B cell (primary cell): ENCODE measurements around the gene MAP4K4. TPM values are rescaled to one million over a fixed set of nuclear protein-coding genes. Genes with fewer than 3 reads are reported as not detected.

Experiments
- ATAC-seq: fragments of 200-7000 bp; cut with Tn5 transposase; one replicate; pipeline ENCODE4 v1.10.0; 2021; ENCODE audit warnings: low read depth, mild to moderate bottlenecking, moderate number of reproducible peaks, moderate library complexity
- CTCF ChIA-PET: fragments of 350-600 bp; sonication (Branson Sonifier 250); formaldehyde crosslinking; loops from one replicate; lab custom pipeline; 2021; ENCODE audit warnings: antibody characterized with exemption, inconsistent platforms; lab: Charles Lee
- POLR2A ChIA-PET: fragments of 350-600 bp; sonication (Branson Sonifier 250); formaldehyde crosslinking; loops from one replicate; lab custom pipeline; 2021; ENCODE audit warnings: antibody characterized with exemption; lab: Charles Lee
- DNase-seq: peaks from one replicate; pipeline ENCODE4 v3.0.0; 2013
- H2AFZ ChIP-seq: 2 replicates; pipeline ENCODE4 v1.6.1; 2012; ENCODE audit warnings: mild to moderate bottlenecking, low read depth, low read length; ENCODE audit not compliant: insufficient read depth, poor library complexity, severe bottlenecking
- H3K27ac ChIP-seq, 2 donors: 1 replicate in 1 of 2; 2 replicates in 1 of 2; pipeline ENCODE4 v1.5.1; 2012 to 2013; ENCODE audit warnings: low read length in 2 of 2, mild to moderate bottlenecking in 2 of 2, moderate library complexity in 1 of 2
- H3K27me3 ChIP-seq, 4 experiments: fragments of 200-600 bp in 1 of 4; sonication (generic) in 1 of 4; replicated peaks in 1 of 4; 1 replicate in 2 of 4; 2 replicates in 2 of 4; pipeline versions ENCODE4 v1.6.1 to v1.7.0; 2013 to 2016; ENCODE audit warnings: low read length in 3 of 4, mild to moderate bottlenecking in 2 of 4, mixed read lengths in 1 of 4, moderate library complexity in 1 of 4; ENCODE audit not compliant: insufficient read depth in 4 of 4, control insufficient read depth in 3 of 4; ENCODE audit errors: control extremely low read depth in 1 of 4
- H3K36me3 ChIP-seq, 2 experiments: replicated peaks in 1 of 2; 1 replicate in 1 of 2; 2 replicates in 1 of 2; pipeline versions ENCODE4 v1.6.1 to v1.7.1; 2013; ENCODE audit warnings: low read length in 1 of 2; ENCODE audit not compliant: insufficient read depth in 2 of 2, control insufficient read depth in 1 of 2; ENCODE audit errors: control extremely low read depth in 1 of 2, extremely low read depth in 1 of 2
- H3K4me1 ChIP-seq, 2 donors: fragments of 200-600 bp in 1 of 2; sonication (generic) in 1 of 2; 1 replicate in 1 of 2; 2 replicates in 1 of 2; pipeline versions ENCODE4 v1.5.1 to v1.6.1; 2013 to 2017; ENCODE audit warnings: low read length in 2 of 2; ENCODE audit not compliant: control insufficient read depth in 2 of 2, insufficient read depth in 2 of 2
- H3K4me2 ChIP-seq: replicated peaks from 2 replicates; pipeline ENCODE3; 2012; ENCODE audit warnings: mild to moderate bottlenecking, low read depth, low read length; ENCODE audit not compliant: poor library complexity, severe bottlenecking
- H3K4me3 ChIP-seq, 5 experiments: fragments of 200-600 bp in 1 of 5; sonication (generic) in 1 of 5; 1 replicate in 3 of 5; 2 replicates in 2 of 5; pipeline versions ENCODE4 v1.5.1 to v1.7.0; 2011 to 2016; ENCODE audit warnings: low read length in 4 of 5, mild to moderate bottlenecking in 4 of 5, low read depth in 2 of 5, control low read depth in 1 of 5, moderate library complexity in 1 of 5; ENCODE audit not compliant: insufficient read depth in 1 of 5; ENCODE audit errors: control extremely low read depth in 1 of 5, extremely low read depth in 1 of 5
- H3K79me2 ChIP-seq: fragments of 200-600 bp; sonication (generic); one replicate; pipeline ENCODE4 v1.6.0; 2016; ENCODE audit warnings: low read length; ENCODE audit not compliant: control insufficient read depth, insufficient read depth
- H3K9ac ChIP-seq: fragments of 200-600 bp; sonication (generic); 2 replicates; pipeline ENCODE4 v1.6.1; 2017; ENCODE audit warnings: mild to moderate bottlenecking, low read length, moderate library complexity
- H3K9me3 ChIP-seq, 3 donors: one replicate each; pipeline versions ENCODE4 v1.6.1 to v1.7.1; 2013; ENCODE audit warnings: low read length in 2 of 3; ENCODE audit not compliant: control insufficient read depth in 2 of 3, insufficient read depth in 1 of 3; ENCODE audit errors: control extremely low read depth in 1 of 3
- H4K20me1 ChIP-seq: 2 replicates; pipeline ENCODE4 v1.6.0; 2012; ENCODE audit warnings: mild to moderate bottlenecking, low read length; ENCODE audit not compliant: insufficient read depth, control insufficient read depth, poor library complexity, severe bottlenecking
- H3K27ac Mint-ChIP-seq: one replicate; pipeline ENCODE4 v1.8.0; 2021; ENCODE audit warnings: mixed read lengths
- H3K27me3 Mint-ChIP-seq: one replicate; pipeline ENCODE4 v1.8.0; 2021; ENCODE audit warnings: mixed read lengths
- H3K4me1 Mint-ChIP-seq: one replicate; pipeline ENCODE4 v1.8.0; 2021; ENCODE audit warnings: mixed read lengths
- H3K4me3 Mint-ChIP-seq: one replicate; pipeline ENCODE4 v1.8.0; 2021; ENCODE audit warnings: mixed read lengths
- H3K9me3 Mint-ChIP-seq: one replicate; pipeline ENCODE4 v1.8.0; 2022; ENCODE audit warnings: mixed read lengths; ENCODE audit not compliant: insufficient read depth
- EZH2 ChIP-seq: IDR thresholded peaks from 2 replicates; pipeline ENCODE4 v1.6.1; 2012; ENCODE audit warnings: borderline replicate concordance, low read depth, mild to moderate bottlenecking, moderate library complexity, low read length; ENCODE audit not compliant: insufficient read depth, poor library complexity, severe bottlenecking
- WGBS: methylation state at CpG from one replicate; pipeline ENCODE4 v1.1.5; 2013; ENCODE audit warnings: missing lambda C conversion rate; ENCODE audit not compliant: insufficient coverage; 5-methylcytosine and 5-hydroxymethylcytosine counted together
- intact Hi-C: fragments of 100-400 bp; cut with micrococcal nuclease; formaldehyde crosslinking; loops from one replicate; pipeline ENCODE4 v1.10.0; 2022
- polyA plus RNA-seq: library from polyadenylated mRNA; depleted of rRNA; stranded (reverse); fragments of >200 nt; gene quantifications from 2 replicates; pipeline ENCODE4 v1.2.3, GENCODE V29; 2012
- total RNA-seq, 2 donors: library from RNA; stranded (reverse); fragments of 120-200 nt in 1 of 2; gene quantifications; 1 replicate in 1 of 2; 2 replicates in 1 of 2; pipeline versions ENCODE4 v1.2.3 to v1.2.4, GENCODE V29; 2013 to 2022
- TF ChIP-seq, protein P1 (sequence below): fragments of 200-600 bp; IDR thresholded peaks from one replicate; pipeline ENCODE4 v1.8.0; 2022; ENCODE audit warnings: antibody characterized with exemption, mild to moderate bottlenecking

The MAP4K4 gene
- total and polyA plus RNA-seq, 2 donors (not counting 1 experiment from before 2014, with no cell fraction given), result 54.8 to 280 TPM

DNA sequence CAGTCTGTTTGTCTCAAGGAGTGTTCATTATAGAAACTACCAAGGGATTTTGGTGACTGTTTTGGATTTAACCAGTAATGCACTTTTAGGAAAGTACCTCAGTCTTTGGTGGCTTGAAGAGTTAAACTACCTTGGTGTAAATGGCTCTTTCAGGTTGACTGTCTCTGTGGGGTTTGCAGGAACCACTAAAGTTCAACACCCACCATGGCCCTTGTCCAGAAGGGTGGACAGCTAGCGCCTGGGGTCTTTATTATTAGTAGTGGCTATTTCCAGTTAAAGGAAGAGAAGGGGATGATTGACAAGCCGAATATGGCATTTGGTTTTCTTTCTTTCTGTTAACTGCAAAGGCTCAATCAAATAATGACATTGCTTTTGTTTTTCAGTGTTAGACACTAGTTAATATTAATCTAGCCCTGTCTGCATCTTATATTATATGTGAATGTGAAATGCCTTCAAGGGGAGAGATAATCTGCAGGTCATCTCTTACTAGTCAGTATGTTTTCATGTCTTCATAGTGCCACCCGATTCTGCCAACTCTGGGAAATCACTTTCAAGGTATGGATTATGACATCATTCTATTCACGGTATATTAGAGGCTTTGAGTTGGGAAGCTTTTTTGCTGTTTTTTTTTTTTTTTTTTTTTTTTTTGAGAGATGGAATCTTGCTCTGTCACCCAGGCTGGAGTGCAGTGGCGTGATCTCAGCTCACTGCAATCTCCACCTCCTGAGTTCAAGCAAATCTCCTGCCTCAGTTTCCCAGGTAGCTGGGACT lies 56.4 kb downstream of the MAP4K4 start:
- peaks cover 78% of the 10 kb centered on the region for H3K4me1 Mint-ChIP-seq
- peaks cover 84% of the 10 kb centered on the region for H3K79me2 ChIP-seq
- no peaks in the 10 kb centered on the region for H3K27me3 ChIP-seq
- no peak overlapping the region for H3K9ac ChIP-seq
- peak overlapping the region; percentile 59 for H3K4me2 ChIP-seq
- WGBS, result 79% methylated on average over 2 of the region's 5 CpGs
- DNase-seq (no peak), ATAC-seq (no peak)
- H3K4me1 ChIP-seq, result peaks cover 78 to 79% of the 10 kb centered on the region in 2 donors
- H2AFZ ChIP-seq, result no peak overlapping the region
- peaks cover 0 to 2% of the 10 kb centered on the region in 2 experiments for H3K36me3 ChIP-seq
- TF ChIP-seq, protein P1, sequence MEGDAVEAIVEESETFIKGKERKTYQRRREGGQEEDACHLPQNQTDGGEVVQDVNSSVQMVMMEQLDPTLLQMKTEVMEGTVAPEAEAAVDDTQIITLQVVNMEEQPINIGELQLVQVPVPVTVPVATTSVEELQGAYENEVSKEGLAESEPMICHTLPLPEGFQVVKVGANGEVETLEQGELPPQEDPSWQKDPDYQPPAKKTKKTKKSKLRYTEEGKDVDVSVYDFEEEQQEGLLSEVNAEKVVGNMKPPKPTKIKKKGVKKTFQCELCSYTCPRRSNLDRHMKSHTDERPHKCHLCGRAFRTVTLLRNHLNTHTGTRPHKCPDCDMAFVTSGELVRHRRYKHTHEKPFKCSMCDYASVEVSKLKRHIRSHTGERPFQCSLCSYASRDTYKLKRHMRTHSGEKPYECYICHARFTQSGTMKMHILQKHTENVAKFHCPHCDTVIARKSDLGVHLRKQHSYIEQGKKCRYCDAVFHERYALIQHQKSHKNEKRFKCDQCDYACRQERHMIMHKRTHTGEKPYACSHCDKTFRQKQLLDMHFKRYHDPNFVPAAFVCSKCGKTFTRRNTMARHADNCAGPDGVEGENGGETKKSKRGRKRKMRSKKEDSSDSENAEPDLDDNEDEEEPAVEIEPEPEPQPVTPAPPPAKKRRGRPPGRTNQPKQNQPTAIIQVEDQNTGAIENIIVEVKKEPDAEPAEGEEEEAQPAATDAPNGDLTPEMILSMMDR, result no peak
- TF ChIP-seq EZH2, result no peak
- no peaks in the 10 kb centered on the region for H3K27me3 Mint-ChIP-seq
- no peaks in the 10 kb centered on the region for H3K9me3 ChIP-seq
- no peaks in the 10 kb centered on the region for H3K9me3 Mint-ChIP-seq
- intact Hi-C loops, result loop anchor here (2.0 to 5.0 kb wide), 4 partner anchors 13 to 55 kb away; no protein-coding TSS in a partner anchor
- no peak overlapping the region for H3K4me3 ChIP-seq
- peak overlapping the region; percentile 14 for H3K4me3 Mint-ChIP-seq
- H3K27ac Mint-ChIP-seq, result peak overlapping the region; percentile 88
- peak overlapping the region; percentile 70 to 85 for H3K27ac ChIP-seq
- H4K20me1 ChIP-seq, result peaks cover 58% of the 10 kb centered on the region
- CTCF ChIA-PET, result interaction anchor here (0.5 to 1.8 kb wide), 5 partner anchors 16 to 155 kb away, joined by 3 to 7 read pairs (median 3); no protein-coding TSS in a partner anchor
- POLR2A ChIA-PET, result interaction anchor here (0.6 kb wide), 1 partner anchor 72 kb away, joined by 11 read pairs; no protein-coding TSS in a partner anchor

DNA sequence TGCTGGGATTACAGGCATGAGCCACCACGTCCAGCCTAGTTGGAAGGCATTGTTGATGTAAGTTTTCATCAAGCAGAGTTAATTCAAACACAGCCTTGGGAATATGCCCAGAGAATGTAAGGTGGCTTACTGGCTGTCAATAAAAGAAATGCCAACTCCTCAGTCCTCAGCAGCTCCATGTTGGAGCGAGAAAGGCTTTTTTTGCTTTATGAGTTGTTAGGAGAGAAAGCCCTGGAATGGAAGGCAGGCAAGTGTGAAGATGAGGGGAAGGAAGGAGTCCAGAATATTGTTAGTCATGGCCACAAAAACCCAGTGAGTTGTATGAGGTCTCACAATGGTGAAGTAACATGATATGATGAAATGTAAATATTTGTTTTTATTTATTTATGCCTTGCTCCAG lies 57.1 kb downstream of the MAP4K4 start:
- H3K79me2 ChIP-seq, result peaks cover 89% of the 10 kb centered on the region
- no peaks in the 10 kb centered on the region for H3K9me3 ChIP-seq
- 92% methylated on average over 2 of the region's 2 CpGs for WGBS
- no peak overlapping the region for H3K9ac ChIP-seq
- H3K4me3 ChIP-seq, result no peak overlapping the region
- peak overlapping the region; percentile 56 for H3K4me2 ChIP-seq
- H3K27me3 ChIP-seq, result no peaks in the 10 kb centered on the region
- TF ChIP-seq, protein P1, result no peak
- no peak for TF ChIP-seq EZH2
- Mint-ChIP-seq H3K4me3 (peak overlapping the region; percentile 14), H3K4me1 (peaks cover 81% of the 10 kb centered on the region), H3K27me3 (no peaks in the 10 kb centered on the region), H3K27ac (peak overlapping the region; percentile 88), H3K9me3 (no peaks in the 10 kb centered on the region)
- intact Hi-C loops, result loop anchor here (5.0 kb wide), 1 partner anchor 53 kb away; no protein-coding TSS in a partner anchor
- H3K4me1 ChIP-seq, result peaks cover 79 to 81% of the 10 kb centered on the region in 2 donors
- no peak overlapping the region for H2AFZ ChIP-seq
- peaks cover 58% of the 10 kb centered on the region for H4K20me1 ChIP-seq
- ChIA-PET POLR2A (interaction anchor here (0.6 to 1.0 kb wide), 2 partner anchors 25 to 71 kb away, joined by 3 to 11 read pairs; no protein-coding TSS in a partner anchor), CTCF (interaction anchor here (0.7 to 2.0 kb wide), 3 partner anchors 37 to 54 kb away, joined by 3 to 7 read pairs (median 3); no protein-coding TSS in a partner anchor)
- peak overlapping the region; percentile 70 to 85 for H3K27ac ChIP-seq
- DNase-seq (no peak), ATAC-seq (no peak)
- H3K36me3 ChIP-seq, result peaks cover 0 to 2% of the 10 kb centered on the region in 2 experiments
